Prostate gland (tissue), 2 donors: ENCODE results near the gene PSEN1. TPM values are rescaled to one million over a fixed set of nuclear protein-coding genes. Genes with fewer than 3 reads are reported as not detected.
"Not testable (repeated sequence)": the region's sequence is repeated elsewhere in the genome, so short reads cannot be mapped to it uniquely, and the experiment has no call there.

Experiments used
- DNase-seq: peaks from one replicate; pipeline ENCODE4 v3.0.0-alpha.2; 2019; ENCODE audit warnings: low spot score
- H3K27ac ChIP-seq, 2 donors: fragments of 200-600 bp; sonication (generic); 2 replicates each; pipeline ENCODE4 v1.5.1; 2017 to 2019
- H3K27me3 ChIP-seq: fragments of 200-600 bp; sonication (generic); replicated peaks from 2 replicates; pipeline ENCODE4 v1.5.1; 2019; ENCODE audit not compliant: insufficient read depth
- H3K36me3 ChIP-seq, 2 donors: fragments of 200-600 bp; sonication (generic); 1 replicate in 1 of 2; 2 replicates in 1 of 2; pipeline versions ENCODE4 v1.5.1 to v1.8.1; 2017 to 2019
- H3K4me1 ChIP-seq: fragments of 200-600 bp; sonication (generic); replicated peaks from 2 replicates; pipeline ENCODE4 v1.5.1; 2019
- H3K4me3 ChIP-seq, 2 donors: fragments of 200-600 bp; sonication (generic); 2 replicates each; pipeline ENCODE4 v1.5.1; 2017 to 2019
- H3K9me3 ChIP-seq: fragments of 200-600 bp; sonication (generic); 2 replicates; pipeline ENCODE4 v1.5.1; 2017
- POLR2A ChIP-seq: fragments of 450-650 bp; IDR thresholded peaks from one replicate; pipeline ENCODE4 v1.6.1; 2016; ENCODE audit warnings: antibody characterized with exemption, mild to moderate bottlenecking
- POLR2AphosphoS5 ChIP-seq: sonication (generic); formaldehyde crosslinking; IDR thresholded peaks from one replicate; pipeline ENCODE4 v1.6.1; 2017; ENCODE audit warnings: antibody characterized with exemption
- WGBS: methylation state at CpG from one replicate; pipeline ENCODE4 v1.1.5; 2018; 5-methylcytosine and 5-hydroxymethylcytosine counted together
- intact Hi-C: fragments of 100-400 bp; cut with DNase I; formaldehyde crosslinking; loops from one replicate; pipeline ENCODE4 v1.14.2; 2022
- total RNA-seq, 2 donors: library from RNA; depleted of rRNA; stranded (reverse); fragments of >200 nt; gene quantifications; one replicate each; pipeline ENCODE4 v1.1.0, GENCODE V29; 2016
- TF ChIP-seq, protein P1 (sequence below), 4 experiments: fragments of 200-600 bp in 2 of 4; fragments of 450-650 bp in 2 of 4; sonication (generic) in 2 of 4; IDR thresholded peaks; 1 replicate in 3 of 4; 2 replicates in 1 of 4; pipeline ENCODE4 v1.5.1; 2016 to 2019; ENCODE audit warnings: antibody characterized with exemption in 4 of 4, mild to moderate bottlenecking in 2 of 4, moderate library complexity in 2 of 4

Gene PSEN1
- total RNA-seq, 2 donors from 2014 or later: 46.3 to 61.9 TPM

DNA sequence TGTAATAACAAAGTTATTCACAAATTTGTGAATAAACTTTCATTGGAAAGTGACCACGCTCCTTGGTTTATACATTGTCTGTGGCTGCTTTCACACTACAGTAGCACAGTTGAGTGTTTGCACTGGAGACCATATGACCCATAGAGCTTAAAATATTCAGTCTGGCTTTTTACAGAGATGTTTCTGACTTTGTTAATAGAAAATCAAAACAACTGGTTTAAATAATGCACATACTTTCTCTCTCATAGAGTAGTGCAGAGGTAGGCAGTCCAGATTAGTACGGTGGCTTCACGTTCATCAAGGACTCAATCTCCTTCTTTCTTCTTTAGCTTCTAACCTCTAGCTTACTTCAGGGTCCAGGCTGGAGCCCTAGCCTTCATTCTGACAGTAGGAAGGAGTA is 36.2 kb downstream of the PSEN1 start:
- WGBS: 91% methylated on average over 3 of the region's 3 CpGs
- no peak for TF ChIP-seq POLR2AphosphoS5
- TF ChIP-seq POLR2A: no peak
- TF ChIP-seq, protein P1, sequence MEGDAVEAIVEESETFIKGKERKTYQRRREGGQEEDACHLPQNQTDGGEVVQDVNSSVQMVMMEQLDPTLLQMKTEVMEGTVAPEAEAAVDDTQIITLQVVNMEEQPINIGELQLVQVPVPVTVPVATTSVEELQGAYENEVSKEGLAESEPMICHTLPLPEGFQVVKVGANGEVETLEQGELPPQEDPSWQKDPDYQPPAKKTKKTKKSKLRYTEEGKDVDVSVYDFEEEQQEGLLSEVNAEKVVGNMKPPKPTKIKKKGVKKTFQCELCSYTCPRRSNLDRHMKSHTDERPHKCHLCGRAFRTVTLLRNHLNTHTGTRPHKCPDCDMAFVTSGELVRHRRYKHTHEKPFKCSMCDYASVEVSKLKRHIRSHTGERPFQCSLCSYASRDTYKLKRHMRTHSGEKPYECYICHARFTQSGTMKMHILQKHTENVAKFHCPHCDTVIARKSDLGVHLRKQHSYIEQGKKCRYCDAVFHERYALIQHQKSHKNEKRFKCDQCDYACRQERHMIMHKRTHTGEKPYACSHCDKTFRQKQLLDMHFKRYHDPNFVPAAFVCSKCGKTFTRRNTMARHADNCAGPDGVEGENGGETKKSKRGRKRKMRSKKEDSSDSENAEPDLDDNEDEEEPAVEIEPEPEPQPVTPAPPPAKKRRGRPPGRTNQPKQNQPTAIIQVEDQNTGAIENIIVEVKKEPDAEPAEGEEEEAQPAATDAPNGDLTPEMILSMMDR (IDR thresholded peaks at IDR 0.05): no peak
- H3K27ac ChIP-seq: no peak overlapping the region
- no peaks in the 10 kb centered on the region for H3K4me1 ChIP-seq
- no peaks in the 10 kb centered on the region for H3K9me3 ChIP-seq
- no peaks in the 10 kb centered on the region for H3K27me3 ChIP-seq
- DNase-seq: no peak
- intact Hi-C loops: loop anchor here (2.0 to 5.0 kb wide), 2 partner anchors 115 to 300 kb away; no protein-coding TSS in a partner anchor
- no peak overlapping the region for H3K4me3 ChIP-seq
- no peaks in the 10 kb centered on the region for H3K36me3 ChIP-seq

DNA sequence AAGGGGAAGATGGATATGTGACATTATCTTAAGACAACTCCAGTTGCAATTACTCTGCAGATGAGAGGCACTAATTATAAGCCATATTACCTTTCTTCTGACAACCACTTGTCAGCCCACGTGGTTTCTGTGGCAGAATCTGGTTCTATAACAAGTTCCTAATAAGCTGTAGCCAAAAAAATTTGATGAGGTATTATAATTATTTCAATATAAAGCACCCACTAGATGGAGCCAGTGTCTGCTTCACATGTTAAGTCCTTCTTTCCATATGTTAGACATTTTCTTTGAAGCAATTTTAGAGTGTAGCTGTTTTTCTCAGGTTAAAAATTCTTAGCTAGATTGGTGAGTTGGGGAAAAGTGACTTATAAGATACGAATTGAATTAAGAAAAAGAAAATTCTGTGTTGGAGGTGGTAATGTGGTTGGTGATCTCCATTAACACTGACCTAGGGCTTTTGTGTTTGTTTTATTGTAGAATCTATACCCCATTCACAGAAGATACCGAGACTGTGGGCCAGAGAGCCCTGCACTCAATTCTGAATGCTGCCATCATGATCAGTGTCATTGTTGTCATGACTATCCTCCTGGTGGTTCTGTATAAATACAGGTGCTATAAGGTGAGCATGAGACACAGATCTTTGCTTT is 36.9 kb downstream of the PSEN1 start:
- no peaks in the 10 kb centered on the region for H3K36me3 ChIP-seq
- WGBS: 63% methylated on average over 3 of the region's 3 CpGs
- intact Hi-C loops: loop anchor here (2.0 to 5.0 kb wide), 2 partner anchors 114 to 300 kb away; no protein-coding TSS in a partner anchor

DNA sequence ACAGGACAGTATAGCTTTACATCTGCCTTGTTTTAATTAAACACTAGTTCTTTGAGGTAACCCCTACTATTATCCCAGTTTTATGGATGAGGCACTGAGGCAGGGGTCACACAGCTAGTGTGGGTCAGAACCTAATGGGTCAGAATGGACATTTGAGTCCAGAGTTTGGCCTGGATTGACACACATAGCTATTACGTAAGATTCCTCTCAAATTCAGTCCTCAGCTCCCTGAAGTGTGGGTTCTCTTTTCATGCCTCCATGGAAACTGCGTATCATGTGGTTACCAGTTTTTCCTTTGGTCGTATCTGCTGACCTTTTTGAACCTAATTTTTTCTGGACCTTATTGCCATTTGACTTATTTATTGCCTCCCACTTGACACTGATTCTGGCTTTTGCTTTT is 40.4 kb downstream of the PSEN1 start:
- no peak overlapping the region for H3K4me3 ChIP-seq
- no peaks in the 10 kb centered on the region for H3K36me3 ChIP-seq
- H3K27me3 ChIP-seq: no peaks in the 10 kb centered on the region
- H3K4me1 ChIP-seq: no peaks in the 10 kb centered on the region
- no peak for TF ChIP-seq POLR2AphosphoS5
- no peak for DNase-seq
- intact Hi-C loops: no loop called here
- WGBS: 68% methylated on average over 3 of the region's 3 CpGs
- no peak overlapping the region for H3K27ac ChIP-seq
- H3K9me3 ChIP-seq: no peaks in the 10 kb centered on the region

More for the DNA sequence above, 36.9 kb downstream of the PSEN1 start:
- Histone ChIP-seq H3K27me3 (no peaks in the 10 kb centered on the region), H3K27ac (no peak overlapping the region), H3K4me1 (no peaks in the 10 kb centered on the region), H3K4me3 (no peak overlapping the region), H3K9me3 (no peaks in the 10 kb centered on the region)
- no peak for DNase-seq
- TF ChIP-seq, protein P1 (IDR thresholded peaks at IDR 0.05): peak in 3 of 4 experiments; percentile 26 to 53 (median 41)
- no peak for TF ChIP-seq POLR2A

DNA sequence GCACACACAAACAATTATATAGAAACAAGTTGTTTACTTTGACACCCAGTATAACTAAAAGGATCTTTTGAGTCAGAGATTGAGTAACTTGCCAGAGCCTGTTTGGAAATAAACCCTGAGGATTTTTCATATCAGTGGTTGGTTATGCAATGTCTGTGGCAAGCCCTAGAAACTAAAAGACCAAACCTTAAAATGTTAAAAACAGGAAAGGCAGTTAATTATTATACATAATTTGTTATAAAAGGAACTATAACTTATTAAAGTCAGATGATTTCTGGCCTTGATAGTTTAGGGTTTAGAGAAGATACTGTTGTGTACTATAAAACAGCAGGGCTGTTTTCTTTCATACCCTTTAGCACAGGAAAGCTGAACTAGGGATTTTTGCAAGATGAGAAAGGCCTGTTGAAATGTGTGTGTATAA is 44.1 kb downstream of the PSEN1 start:
- Histone ChIP-seq H3K27ac (no peak overlapping the region), H3K9me3 (no peaks in the 10 kb centered on the region), H3K4me3 (no peak overlapping the region), H3K4me1 (no peaks in the 10 kb centered on the region), H3K36me3 (no peaks in the 10 kb centered on the region), H3K27me3 (no peaks in the 10 kb centered on the region)
- TF ChIP-seq POLR2AphosphoS5 (no peak), POLR2A (no peak)
- TF ChIP-seq, protein P1 (IDR thresholded peaks at IDR 0.05): no peak
- intact Hi-C loops: no loop called here
- no peak for DNase-seq

DNA sequence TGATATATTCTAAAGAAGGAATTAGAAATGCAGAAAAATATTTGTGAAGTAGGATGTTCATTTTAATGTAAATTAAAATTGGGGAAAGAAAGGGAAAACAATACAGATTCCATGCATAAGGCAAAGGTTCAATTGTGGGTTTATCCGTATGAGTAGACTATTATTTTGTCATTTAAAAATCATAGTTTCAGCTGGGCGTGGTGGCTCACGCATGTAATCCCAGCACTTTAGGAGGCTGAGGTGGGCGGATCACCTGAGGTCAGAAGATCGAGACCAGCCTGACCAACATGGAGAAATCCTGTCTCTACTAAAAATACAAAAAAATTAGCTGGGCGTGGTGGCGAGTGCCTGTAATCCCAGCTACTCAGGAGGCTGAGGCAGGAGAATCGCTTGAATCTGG is 44.7 kb downstream of the PSEN1 start:
- intact Hi-C loops, DNase-seq, H3K27ac ChIP-seq, H3K36me3 ChIP-seq, H3K27me3 ChIP-seq, H3K9me3 ChIP-seq, H3K4me1 ChIP-seq, H3K4me3 ChIP-seq: not testable (repeated sequence)
- WGBS: 94% methylated on average over 8 of the region's 8 CpGs

DNA sequence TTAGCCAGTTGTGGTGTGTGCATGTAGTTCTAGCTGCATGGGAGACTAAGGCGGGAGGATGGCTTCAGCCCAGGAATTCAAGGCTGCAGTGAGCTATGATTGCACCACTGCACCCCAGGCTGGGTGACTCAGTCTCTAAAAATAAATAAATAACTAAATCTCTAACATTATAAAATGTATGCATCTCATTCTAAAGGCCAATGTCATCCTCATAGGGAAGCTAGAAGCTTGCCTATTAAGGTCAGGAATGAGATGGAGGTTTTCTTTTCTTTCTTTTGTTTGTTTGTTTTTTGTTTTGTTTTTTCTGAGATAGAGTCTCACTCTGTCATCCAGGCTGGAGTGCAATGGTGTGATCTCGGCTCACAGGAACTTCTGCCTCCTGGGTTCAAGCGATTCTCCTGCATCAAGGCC is 52.2 kb downstream of the PSEN1 start:
- intact Hi-C loops: no loop called here
- Histone ChIP-seq H3K27ac (no peak overlapping the region), H3K9me3 (no peaks in the 10 kb centered on the region), H3K4me1 (no peaks in the 10 kb centered on the region), H3K4me3 (no peak overlapping the region), H3K36me3 (peaks cover 0 to 5% of the 10 kb centered on the region in 2 donors), H3K27me3 (no peaks in the 10 kb centered on the region)
- TF ChIP-seq, protein P1 (IDR thresholded peaks at IDR 0.05): no peak
- no peak for TF ChIP-seq POLR2AphosphoS5
- TF ChIP-seq POLR2A: no peak
- DNase-seq: no peak
- 94% methylated on average over 3 of the region's 3 CpGs for WGBS
